Left hindlimb (tissue), 1 donor: ENCODE data around the gene PHF14.

Source experiments
- DNase-seq: peaks from one replicate; pipeline ENCODE4 v3.0.0-alpha.2; 2018

The PHF14 gene

DNA sequence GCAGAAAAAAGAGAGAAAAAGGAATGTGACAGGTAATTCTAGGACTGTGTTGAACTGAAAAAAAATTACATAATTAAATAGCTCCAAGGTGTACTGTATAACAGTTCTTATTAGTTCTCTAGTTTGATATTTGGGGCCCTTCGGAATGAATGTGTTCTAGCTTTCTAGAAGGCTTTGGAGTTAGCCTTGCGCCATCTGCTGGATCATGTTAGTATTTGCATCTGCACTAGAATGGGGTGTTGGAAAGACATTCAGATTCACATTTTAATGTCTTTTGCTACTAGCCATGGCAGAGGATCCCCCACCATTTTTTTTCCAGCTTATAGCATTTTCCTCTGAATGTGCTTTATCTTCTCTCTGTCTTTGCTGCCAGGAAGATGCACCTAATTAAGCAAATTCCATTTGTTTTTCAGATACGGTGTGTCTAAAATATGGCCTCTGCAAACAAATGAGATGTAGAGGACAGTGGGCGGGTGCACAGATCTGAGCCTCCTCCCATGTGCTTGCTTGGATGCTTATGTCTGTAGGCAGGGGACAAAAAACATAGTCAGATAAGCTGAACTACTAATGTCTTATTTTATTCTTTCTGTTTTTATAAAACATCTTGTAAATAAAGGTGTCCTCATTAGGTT is 238.5 kb downstream of the PHF14 start:
- peak; percentile 45 for DNase-seq

DNA sequence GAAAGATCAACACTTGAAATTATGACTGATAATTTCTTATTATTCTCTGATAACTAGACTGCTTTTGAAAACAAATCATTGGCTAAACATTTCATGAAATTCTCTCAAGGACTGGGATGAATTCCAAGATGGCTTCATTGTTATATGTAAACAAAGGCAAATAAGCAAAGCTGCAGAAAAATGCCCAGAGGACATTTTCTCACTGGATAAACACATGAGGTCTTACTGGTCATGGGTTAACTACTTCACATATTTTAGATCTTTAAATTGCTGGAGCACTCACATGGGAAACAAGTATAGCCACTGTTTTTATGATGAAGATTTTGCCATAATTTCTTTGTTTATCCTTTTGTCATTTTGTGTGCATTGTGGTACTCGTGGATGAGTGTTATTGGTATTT is 239.1 kb downstream of the PHF14 start:
- DNase-seq = no peak

DNA sequence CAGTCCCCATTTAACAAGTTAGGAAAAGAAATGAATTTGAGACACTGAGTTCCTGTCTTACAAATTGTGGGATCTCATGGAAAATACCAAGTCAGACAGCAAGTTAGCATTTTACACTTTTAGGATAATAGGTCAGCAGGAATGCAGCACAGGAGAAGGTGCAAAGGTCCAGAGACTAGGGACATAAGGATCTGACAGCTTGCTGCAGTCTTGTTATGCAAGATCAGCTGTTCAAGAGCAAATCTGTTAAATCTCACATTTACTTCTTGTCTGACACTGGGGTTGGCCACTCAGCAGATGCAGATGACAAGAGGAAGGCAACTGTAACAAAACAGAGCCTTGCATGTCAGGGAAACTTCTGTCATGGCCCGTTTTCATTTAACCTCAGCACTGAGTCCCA is 239.6 kb downstream of the PHF14 start:
- DNase-seq = no peak

DNA sequence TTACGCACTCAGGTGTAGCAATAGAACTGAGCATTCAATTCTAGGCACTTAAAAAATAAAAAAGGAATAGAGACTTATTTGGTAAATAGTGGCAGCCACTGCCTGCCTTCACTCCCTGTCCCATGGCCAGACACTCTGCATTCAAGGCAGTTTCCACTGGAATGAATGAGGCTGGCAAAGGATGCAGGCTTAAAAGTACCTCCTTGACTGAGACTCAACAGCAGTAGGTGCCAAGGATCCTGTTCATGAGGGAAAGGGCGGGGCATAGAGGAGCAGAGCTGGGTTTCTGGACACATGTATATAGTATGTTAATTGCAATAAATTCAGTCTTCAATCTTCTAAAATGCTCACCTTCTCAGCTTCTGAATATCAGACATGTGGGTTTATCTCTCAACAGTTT is 242.6 kb downstream of the PHF14 start:
- no peak for DNase-seq

DNA sequence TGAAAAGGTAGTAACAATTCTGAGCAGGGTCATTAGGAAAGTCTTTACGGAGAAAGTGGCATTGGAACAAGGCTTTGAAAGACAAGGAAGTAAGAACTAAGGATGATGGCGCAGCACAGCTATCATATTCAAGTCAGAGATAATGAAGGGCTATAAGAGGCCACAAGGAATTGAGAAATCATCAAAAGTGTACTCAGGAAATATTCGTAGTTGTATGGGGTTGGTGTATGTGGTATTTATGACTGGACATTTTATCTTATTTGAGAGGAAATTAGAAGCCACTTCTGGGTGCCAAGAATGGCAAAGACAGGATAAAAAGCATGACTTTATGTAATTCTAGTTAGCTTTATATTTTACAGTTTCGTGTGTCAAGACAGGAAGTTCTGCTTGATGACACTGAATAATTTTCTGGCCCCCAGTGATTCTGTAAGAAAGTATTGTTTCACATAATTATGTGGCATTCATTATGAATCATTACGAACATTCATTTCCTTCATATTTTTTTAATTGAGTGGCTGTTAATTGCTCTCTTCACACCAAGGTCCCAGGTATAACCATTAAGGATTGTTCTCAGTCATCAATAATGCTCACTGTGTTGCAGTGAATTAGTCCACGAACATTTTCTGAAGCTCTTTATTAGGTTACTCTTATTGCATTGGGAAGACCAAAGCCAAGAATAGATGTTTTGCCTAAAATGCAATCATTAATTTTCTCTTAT is 244.3 kb downstream of the PHF14 start:
- no peak for DNase-seq
